GM21619 (cell line): ENCODE results near the gene PLA2G4E.
A peak's percentile ranks its signal among the peaks of the same experiment; 100 is the strongest.

Source experiments
- ATAC-seq: cut with Tn5 transposase; IDR thresholded peaks from one replicate; pipeline ENCODE4 v1.9.1; 2021; ENCODE audit not compliant: unreplicated experiment

The PLA2G4E gene

GRCh38 chr15:42053010-42053409 is 32.2 kb upstream of the PLA2G4E start:
- no peak for ATAC-seq

GRCh38 chr15:42050484-42051255 is 29.8 kb upstream of the PLA2G4E start:
- ATAC-seq: no peak

GRCh38 chr15:42048821-42049200 is 28.0 kb upstream of the PLA2G4E start:
- ATAC-seq: no peak

GRCh38 chr15:42048080-42048820 is 27.4 kb upstream of the PLA2G4E start:
- no peak for ATAC-seq

GRCh38 chr15:42046597-42046996 is 25.8 kb upstream of the PLA2G4E start:
- no peak for ATAC-seq

GRCh38 chr15:42045211-42045615 is 24.4 kb upstream of the PLA2G4E start:
- ATAC-seq: no peak

GRCh38 chr15:42042602-42043400 is 22.0 kb upstream of the PLA2G4E start:
- no peak for ATAC-seq

GRCh38 chr15:42038401-42038800 is 17.6 kb upstream of the PLA2G4E start:
- no peak for ATAC-seq

- ATAC-seq: no peak
Observed at GRCh38 chr15:42037656-42038055, 16.8 kb upstream of the PLA2G4E start.

- ATAC-seq: no peak
Observed at GRCh38 chr15:42036966-42037365, 16.1 kb upstream of the PLA2G4E start.

- ATAC-seq: no peak
Observed at GRCh38 chr15:42036112-42036905, 15.5 kb upstream of the PLA2G4E start.

- peak; percentile 69 for ATAC-seq
Observed at GRCh38 chr15:42035435-42035761, 14.6 kb upstream of the PLA2G4E start.

- peak; percentile 19 for ATAC-seq
Observed at GRCh38 chr15:42034628-42035434, 14.0 kb upstream of the PLA2G4E start.

GRCh38 chr15:42033214-42033873 is 12.5 kb upstream of the PLA2G4E start:
- ATAC-seq: no peak

GRCh38 chr15:42032376-42033213 is 11.8 kb upstream of the PLA2G4E start:
- ATAC-seq: no peak

- ATAC-seq: no peak
Observed at GRCh38 chr15:42031198-42031915, 10.5 kb upstream of the PLA2G4E start.

GRCh38 chr15:42027521-42027920 is 6.7 kb upstream of the PLA2G4E start:
- ATAC-seq: no peak

GRCh38 chr15:42024303-42024702 is 3.5 kb upstream of the PLA2G4E start:
- no peak for ATAC-seq
